ENCODE results near the gene YTHDF1.

The YTHDF1 gene

GRCh38 chr20:63153254-63154221, 62.4 kb downstream of the YTHDF1 start:
- DNase-seq: no peak

DNA sequence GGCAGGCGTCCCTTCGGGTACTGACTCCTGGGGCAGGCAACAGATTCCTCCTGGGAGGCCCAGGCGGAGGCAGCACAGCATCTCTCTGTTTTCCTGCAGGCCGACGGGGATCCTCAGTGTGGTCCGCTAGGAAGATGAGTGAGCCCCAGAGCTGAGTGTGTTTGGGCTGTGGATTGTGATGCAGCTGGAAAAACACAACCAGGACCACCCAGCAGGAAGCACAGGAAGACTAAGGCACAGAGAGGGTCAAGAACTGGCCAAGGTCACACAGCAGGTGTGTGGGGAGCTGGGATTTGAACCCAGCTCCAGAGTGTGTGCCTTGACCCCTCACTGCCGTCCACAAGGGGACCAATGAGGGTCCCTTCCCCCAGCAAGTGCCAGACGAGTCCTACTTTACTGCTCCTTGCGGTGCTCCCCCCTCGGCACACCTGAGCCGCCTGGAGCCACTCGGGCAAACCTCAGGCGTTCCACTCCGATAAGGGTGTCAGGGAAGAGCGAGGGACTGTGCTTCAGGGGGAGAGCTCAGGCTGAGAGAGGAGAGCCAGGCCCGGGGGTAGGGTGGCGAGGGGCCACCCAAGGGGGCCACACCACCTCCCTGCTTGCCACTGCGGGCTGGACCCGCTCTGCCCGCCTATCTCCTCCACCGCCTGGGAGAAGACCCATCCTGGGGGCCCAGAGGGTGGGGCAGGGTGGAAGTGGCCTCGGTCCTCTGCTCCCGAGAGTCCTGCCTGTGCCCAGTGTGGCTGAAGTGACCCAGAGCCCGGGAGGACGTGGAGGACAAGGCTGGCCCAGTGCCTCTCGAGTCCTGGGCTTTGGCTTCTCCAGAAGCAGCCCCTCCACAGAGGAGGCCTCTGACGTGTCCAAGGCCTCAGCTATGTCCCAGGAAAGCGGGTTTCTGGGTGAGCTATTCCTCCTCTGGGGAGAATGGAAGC, 63.3 kb downstream of the YTHDF1 start:
- no peak for DNase-seq

DNA sequence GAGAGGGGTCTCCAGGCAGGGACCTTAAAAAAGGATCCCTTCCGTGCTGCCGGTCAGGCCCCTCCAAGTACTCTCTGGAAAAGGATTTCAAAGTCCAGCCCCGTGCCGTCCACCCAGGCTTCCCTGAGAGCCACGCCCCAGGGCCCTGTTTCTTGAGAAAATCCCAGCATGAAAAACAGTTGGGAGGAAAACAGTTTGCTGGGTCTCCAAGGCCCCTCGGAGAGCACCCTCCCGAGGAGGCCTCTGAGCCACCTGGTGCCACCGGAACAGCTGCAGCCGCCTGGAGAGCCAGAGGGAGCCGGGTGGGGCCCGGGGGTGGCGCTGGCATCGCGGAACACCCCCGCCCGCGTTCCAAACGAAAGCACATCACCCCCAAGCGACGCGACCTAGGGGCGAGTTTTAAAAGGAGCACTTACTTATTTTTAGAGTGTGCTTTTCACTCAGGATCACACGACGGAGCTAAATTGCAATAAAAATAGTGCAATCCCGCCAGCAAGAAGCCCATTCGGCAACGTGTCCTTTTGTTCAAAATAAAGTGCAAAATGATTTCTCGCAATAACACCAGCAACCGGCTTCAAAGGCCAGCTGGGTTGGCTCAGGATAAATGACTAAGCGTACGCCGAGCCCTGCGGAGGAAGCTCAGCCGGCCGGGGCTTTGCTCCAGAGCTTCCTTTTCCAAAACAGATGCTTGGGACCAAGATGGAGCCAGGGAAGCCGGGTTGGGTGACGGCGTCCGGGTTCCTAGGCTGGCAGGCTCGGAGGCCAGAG, 64.2 kb downstream of the YTHDF1 start:
- DNase-seq: no peak

- no peak for DNase-seq
Observed at GRCh38 chr20:63150911-63151531, 64.9 kb downstream of the YTHDF1 start.

GRCh38 chr20:63150391-63150898, 65.5 kb downstream of the YTHDF1 start:
- DNase-seq: no peak

DNA sequence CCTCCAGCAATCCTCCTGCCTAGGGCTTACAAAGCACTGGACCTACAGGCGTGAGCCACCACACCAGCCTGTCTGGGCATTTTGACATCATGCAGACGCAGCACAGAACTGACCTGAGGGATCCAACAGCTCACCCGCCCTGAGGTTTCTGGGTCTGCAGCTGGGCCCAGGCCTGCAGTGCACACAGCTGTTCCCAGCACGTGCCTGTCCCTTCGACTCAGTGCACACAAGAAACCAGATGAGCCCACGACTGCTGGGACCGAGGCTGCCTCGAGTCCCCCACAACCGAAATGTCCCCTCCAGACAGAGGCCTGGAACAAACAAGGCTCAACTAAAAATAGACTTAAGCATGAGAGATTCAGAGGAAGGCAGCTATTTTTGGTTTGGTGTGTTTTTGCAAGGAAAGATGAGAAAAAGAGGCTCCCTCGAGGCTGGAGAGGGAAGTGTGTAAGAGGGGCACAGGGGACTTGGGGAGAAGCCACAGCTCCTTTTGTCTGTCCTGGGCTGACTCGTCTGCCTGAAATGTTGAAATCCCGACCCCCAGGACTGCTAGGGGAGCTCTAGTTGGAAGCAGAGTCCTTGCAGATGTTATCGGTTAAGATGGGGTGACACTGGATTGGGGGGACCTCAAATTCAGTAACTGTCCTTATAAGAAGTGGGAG, 66.3 kb downstream of the YTHDF1 start:
- no peak for DNase-seq

- no peak for DNase-seq
Observed at GRCh38 chr20:63148696-63149095, 67.2 kb downstream of the YTHDF1 start.

GRCh38 chr20:63147532-63147931, 68.4 kb downstream of the YTHDF1 start:
- DNase-seq: no peak

All from activated naive CD4-positive, alpha-beta T cell treated with anti-CD3 and anti-CD28 coated beads, Interleukin-2, amount 50 U/mL, for 16 hours (primary cell).